GM12801 (cell line): ENCODE data around the gene GPX1.

Experiments used
- CTCF ChIP-seq: IDR thresholded peaks from one replicate; pipeline ENCODE4 v1.5.1; 2011; ENCODE audit warnings: control low read depth; ENCODE audit not compliant: insufficient read length; ENCODE audit errors: extremely low read depth

The GPX1 gene

GRCh38 chr3:49371946-49372345 is 13.8 kb upstream of the GPX1 start:
- TF ChIP-seq CTCF: no peak

- no peak for TF ChIP-seq CTCF
These were observed 12.6 kb upstream of the GPX1 start for GRCh38 chr3:49370585-49371290.

- no peak for TF ChIP-seq CTCF
These were observed 4.4 kb upstream of the GPX1 start for GRCh38 chr3:49362561-49362960.

GRCh38 chr3:49359623-49360022 is 1.5 kb upstream of the GPX1 start:
- no peak for TF ChIP-seq CTCF

- no peak for TF ChIP-seq CTCF
These were observed 702 bp upstream of the GPX1 start for GRCh38 chr3:49358884-49359225.

- no peak for TF ChIP-seq CTCF
These were observed 5.2 kb downstream of the GPX1 start for GRCh38 chr3:49352890-49353421.

GRCh38 chr3:49352281-49352680 is 5.9 kb downstream of the GPX1 start:
- no peak for TF ChIP-seq CTCF

- TF ChIP-seq CTCF: no peak
These were observed 6.6 kb downstream of the GPX1 start for GRCh38 chr3:49351521-49352011.
